AG09319 (cell line): ENCODE measurements around the gene TRAK1.

Source experiments
- DNase-seq: peaks from one replicate; pipeline ENCODE4 v3.0.0-alpha.2; 2010; ENCODE audit warnings: low read depth; ENCODE audit errors: extremely low read depth
- CTCF ChIP-seq: IDR thresholded peaks from 2 replicates; pipeline ENCODE4 v1.5.1; 2011; ENCODE audit warnings: low read depth, mild to moderate bottlenecking, inconsistent platforms, low read length, moderate library complexity

The TRAK1 gene

GRCh38 chr3:42079701-42080452 is 11.3 kb upstream of the TRAK1 start:
- no peak for DNase-seq
- TF ChIP-seq CTCF = no peak

- TF ChIP-seq CTCF = no peak
- no peak for DNase-seq
Observed at GRCh38 chr3:42080453-42080872, 10.7 kb upstream of the TRAK1 start.

- no peak for TF ChIP-seq CTCF
Observed at GRCh38 chr3:42081838-42082473, 9.2 kb upstream of the TRAK1 start.

GRCh38 chr3:42084586-42084985 is 6.6 kb upstream of the TRAK1 start:
- DNase-seq = no peak
- no peak for TF ChIP-seq CTCF

More at GRCh38 chr3:42081838-42082473, 9.2 kb upstream of the TRAK1 start:
- no peak for DNase-seq

GRCh38 chr3:42085641-42086376 is 5.3 kb upstream of the TRAK1 start:
- DNase-seq = no peak
- TF ChIP-seq CTCF = no peak

- DNase-seq = no peak
- no peak for TF ChIP-seq CTCF
Observed at GRCh38 chr3:42088803-42089530, 2.2 kb upstream of the TRAK1 start.
